ENCODE measurements around the gene ANP32A. TPM values are rescaled to one million over a fixed set of nuclear protein-coding genes. Genes with fewer than 3 reads are reported as not detected.
A peak's percentile ranks its signal among the peaks of the same experiment; 100 is the strongest.

ANP32A gene
- total RNA-seq, 1 donor from 2014 or later: 355 TPM

DNA sequence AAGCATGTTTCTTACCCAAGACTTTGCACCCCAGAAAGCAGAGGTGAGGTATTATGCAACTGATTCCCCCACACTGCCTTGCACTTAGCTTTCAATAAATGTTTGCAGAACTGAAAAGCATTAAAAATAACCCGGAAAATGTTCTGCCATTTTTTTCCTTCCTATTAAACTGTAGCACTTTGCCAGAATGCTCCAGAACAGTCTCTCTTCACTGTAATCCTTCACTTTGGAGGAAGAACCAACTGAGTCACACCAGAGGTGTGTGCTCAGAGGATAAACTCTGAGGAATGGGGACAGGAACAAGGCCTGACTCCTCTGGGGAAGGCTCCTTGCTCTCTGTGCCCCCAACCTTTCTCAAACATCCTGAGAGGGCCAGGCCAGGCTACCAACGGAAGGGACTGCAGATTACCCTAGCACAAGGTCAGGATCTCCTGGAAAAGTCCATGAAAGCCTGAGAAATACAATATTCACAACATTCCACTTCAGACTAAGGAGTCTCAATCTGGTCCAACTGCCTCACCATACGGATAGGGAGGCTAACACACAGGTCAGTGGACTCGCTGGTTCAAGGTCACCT lies 19.0 kb downstream of the ANP32A start:
- no peaks in the 10 kb centered on the region for H3K27me3 Mint-ChIP-seq (ENCODE audit: low read depth)
- H3K27ac Mint-ChIP-seq (ENCODE audit: unreplicated experiment): peak overlapping the region; percentile 63
- H3K4me1 Mint-ChIP-seq: peaks cover 59% of the 10 kb centered on the region
- TF ChIP-seq, protein P1, sequence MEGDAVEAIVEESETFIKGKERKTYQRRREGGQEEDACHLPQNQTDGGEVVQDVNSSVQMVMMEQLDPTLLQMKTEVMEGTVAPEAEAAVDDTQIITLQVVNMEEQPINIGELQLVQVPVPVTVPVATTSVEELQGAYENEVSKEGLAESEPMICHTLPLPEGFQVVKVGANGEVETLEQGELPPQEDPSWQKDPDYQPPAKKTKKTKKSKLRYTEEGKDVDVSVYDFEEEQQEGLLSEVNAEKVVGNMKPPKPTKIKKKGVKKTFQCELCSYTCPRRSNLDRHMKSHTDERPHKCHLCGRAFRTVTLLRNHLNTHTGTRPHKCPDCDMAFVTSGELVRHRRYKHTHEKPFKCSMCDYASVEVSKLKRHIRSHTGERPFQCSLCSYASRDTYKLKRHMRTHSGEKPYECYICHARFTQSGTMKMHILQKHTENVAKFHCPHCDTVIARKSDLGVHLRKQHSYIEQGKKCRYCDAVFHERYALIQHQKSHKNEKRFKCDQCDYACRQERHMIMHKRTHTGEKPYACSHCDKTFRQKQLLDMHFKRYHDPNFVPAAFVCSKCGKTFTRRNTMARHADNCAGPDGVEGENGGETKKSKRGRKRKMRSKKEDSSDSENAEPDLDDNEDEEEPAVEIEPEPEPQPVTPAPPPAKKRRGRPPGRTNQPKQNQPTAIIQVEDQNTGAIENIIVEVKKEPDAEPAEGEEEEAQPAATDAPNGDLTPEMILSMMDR (conservative IDR thresholded peaks at IDR 0.05): no peak
- no peak for DNase-seq (ENCODE audit: low read depth, low spot score)
- H3K9me3 Mint-ChIP-seq: no peaks in the 10 kb centered on the region
- no peak overlapping the region for H3K4me3 Mint-ChIP-seq
- peaks cover 6% of the 10 kb centered on the region for H3K36me3 Mint-ChIP-seq (ENCODE audit: low read depth)

DNA sequence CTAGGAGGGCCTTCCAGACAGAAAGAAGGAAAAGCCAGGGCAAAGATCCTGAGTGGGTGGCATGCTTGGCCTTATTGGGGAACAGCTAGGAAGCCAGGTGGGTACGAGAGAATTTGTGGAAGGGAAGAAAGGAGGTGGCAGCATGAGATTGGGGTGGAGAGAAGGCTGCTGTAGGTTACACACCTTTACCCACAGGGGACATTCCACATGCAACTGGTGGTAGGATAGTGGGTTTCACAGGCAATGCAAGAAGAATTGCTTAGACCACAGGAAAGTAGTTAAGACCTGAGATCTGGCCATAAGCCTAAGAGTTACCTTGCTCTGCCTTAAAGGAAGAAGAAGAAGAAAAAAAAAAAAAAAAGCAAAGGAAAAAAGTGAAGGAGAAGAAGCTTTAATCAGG lies 19.8 kb downstream of the ANP32A start:
- no peaks in the 10 kb centered on the region for H3K27me3 Mint-ChIP-seq (ENCODE audit: low read depth)
- H3K9me3 Mint-ChIP-seq: no peaks in the 10 kb centered on the region
- H3K27ac Mint-ChIP-seq (ENCODE audit: unreplicated experiment): peak overlapping the region; percentile 67
- H3K4me1 Mint-ChIP-seq: peaks cover 62% of the 10 kb centered on the region
- H3K4me3 Mint-ChIP-seq: no peak overlapping the region
- DNase-seq (ENCODE audit: low read depth, low spot score): no peak
- TF ChIP-seq, protein P1 (conservative IDR thresholded peaks at IDR 0.05): no peak
- H3K36me3 Mint-ChIP-seq (ENCODE audit: low read depth): peaks cover 6% of the 10 kb centered on the region

DNA sequence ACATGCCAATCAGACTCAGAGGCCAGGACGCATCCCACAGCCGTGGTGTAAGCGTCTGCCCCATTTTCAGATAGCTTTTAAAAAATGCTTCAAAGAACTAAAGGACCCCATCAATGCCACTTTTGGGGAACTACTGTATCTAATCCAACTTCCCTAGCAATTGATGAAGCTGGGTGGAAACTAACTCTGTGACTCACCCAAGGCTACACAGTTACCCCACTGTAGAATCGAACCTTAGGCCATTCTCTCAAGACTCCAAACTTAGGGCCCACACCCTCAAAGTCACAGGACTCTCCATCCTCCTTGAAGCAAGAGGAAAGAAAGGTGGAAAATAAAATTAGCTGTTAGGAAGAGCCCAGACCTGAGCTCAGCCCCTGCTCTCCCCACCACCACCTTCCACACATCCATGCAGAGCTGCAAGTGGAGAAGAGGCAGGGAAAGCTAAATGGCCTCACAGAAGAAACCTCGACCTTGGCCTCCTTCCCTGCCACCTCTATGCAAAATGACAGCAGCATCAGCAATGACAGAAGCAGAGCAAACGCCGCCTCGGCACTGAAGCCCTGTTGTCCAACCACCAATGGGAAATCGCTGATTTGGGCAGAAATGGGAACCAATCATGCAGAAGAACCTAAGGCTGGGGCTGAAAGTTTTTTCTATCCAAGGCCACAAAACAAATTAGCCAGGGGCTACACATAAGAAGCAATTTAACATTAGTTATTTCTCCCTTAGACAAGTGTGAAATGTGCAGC lies 22.2 kb downstream of the ANP32A start:
- peaks cover 6% of the 10 kb centered on the region for H3K36me3 Mint-ChIP-seq (ENCODE audit: low read depth)
- H3K4me1 Mint-ChIP-seq: peaks cover 76% of the 10 kb centered on the region
- no peak overlapping the region for H3K4me3 Mint-ChIP-seq
- no peaks in the 10 kb centered on the region for H3K9me3 Mint-ChIP-seq
- TF ChIP-seq, protein P1 (conservative IDR thresholded peaks at IDR 0.05): no peak
- no peak for DNase-seq (ENCODE audit: low read depth, low spot score)
- H3K27me3 Mint-ChIP-seq (ENCODE audit: low read depth): no peaks in the 10 kb centered on the region
- H3K27ac Mint-ChIP-seq (ENCODE audit: unreplicated experiment): no peak overlapping the region

DNA sequence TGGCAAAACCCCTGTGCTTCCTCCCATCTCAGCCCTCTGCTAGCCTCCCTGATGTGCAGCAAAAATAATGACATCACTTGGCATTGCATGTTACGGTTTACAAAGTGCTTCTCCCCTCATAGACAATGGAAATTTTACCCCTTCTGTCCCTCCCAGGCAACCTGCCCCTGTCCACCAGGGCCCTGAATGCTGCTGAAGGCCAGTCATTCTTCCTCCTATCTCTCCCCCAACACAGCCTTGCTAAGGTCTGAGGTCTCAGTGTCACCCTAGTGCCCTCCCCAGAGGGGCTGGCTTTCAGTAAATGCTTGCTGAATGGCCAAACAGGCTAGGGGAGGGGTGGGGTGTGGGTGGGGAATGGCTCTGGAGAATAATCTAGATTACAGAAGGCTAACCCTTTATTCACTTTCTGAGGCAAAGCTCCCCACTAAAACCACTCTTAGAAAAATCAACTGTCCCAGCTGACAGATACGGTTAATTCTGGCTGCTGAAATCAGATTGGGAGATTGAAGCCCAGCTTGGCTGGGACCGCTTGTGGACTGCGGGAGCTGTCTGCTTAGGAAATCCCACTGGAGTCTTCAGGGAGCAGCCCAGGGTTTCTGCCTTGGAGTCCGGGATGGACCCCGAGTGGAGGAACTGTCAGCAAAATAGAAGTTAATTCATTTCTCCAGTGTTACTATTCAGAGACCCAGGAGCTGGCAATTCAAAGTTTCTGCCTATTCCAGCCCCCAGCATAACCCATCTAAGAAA lies 22.9 kb downstream of the ANP32A start:
- Mint-ChIP-seq H3K4me1 (peaks cover 83% of the 10 kb centered on the region), H3K4me3 (peak overlapping the region; percentile 56)

DNA sequence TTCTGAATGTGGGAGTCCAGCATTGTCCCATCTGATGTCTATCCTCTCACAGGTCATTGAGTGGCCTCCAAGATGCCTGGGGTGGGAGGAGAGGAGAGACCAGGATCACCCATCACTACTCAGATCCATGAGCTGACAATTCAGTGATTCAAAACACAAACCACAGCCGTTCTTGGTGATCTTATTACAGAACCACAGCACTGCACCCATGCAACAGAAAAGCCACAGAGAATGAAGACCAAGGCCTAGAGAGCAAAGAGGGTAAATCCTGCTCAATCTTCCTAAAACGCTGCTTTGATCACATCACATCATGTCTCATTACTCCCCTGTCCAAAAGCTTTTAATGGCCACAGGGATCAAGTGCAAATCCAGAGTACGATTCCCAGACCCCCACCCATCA lies 23.5 kb downstream of the ANP32A start:
- H3K27ac Mint-ChIP-seq (ENCODE audit: unreplicated experiment): peak overlapping the region; percentile 78
- H3K36me3 Mint-ChIP-seq (ENCODE audit: low read depth): peaks cover 8% of the 10 kb centered on the region
- peak overlapping the region; percentile 56 for H3K4me3 Mint-ChIP-seq
- DNase-seq (ENCODE audit: low read depth, low spot score): no peak
- H3K4me1 Mint-ChIP-seq: peaks cover 88% of the 10 kb centered on the region
- H3K9me3 Mint-ChIP-seq: no peaks in the 10 kb centered on the region
- H3K27me3 Mint-ChIP-seq (ENCODE audit: low read depth): no peaks in the 10 kb centered on the region
- TF ChIP-seq, protein P1 (conservative IDR thresholded peaks at IDR 0.05): no peak

More for the DNA sequence above, 22.9 kb downstream of the ANP32A start:
- Mint-ChIP-seq H3K36me3 (ENCODE audit: low read depth) (peaks cover 8% of the 10 kb centered on the region), H3K27ac (ENCODE audit: unreplicated experiment) (peak overlapping the region; percentile 78), H3K27me3 (ENCODE audit: low read depth) (no peaks in the 10 kb centered on the region), H3K9me3 (no peaks in the 10 kb centered on the region)
- TF ChIP-seq, protein P1 (conservative IDR thresholded peaks at IDR 0.05): no peak
- no peak for DNase-seq (ENCODE audit: low read depth, low spot score)
